HUES48 (cell line): Measurements from ENCODE around the gene RABGGTB.

ENCODE experiments used
- H3K27ac ChIP-seq: one replicate; pipeline ENCODE4 v1.7.0; 2013; ENCODE audit warnings: low read depth, low read length, inconsistent platforms
- H3K27me3 ChIP-seq: 2 replicates; pipeline ENCODE4 v1.6.1; 2013; ENCODE audit warnings: mild to moderate bottlenecking, low read length; ENCODE audit not compliant: control insufficient read depth, insufficient read depth
- H3K36me3 ChIP-seq: 2 replicates; pipeline ENCODE4 v1.6.1; 2013; ENCODE audit warnings: low read length; ENCODE audit not compliant: control insufficient read depth, insufficient read depth
- H3K4me1 ChIP-seq: 2 replicates; pipeline ENCODE4 v1.6.1; 2013; ENCODE audit warnings: mild to moderate bottlenecking, low read length; ENCODE audit not compliant: control insufficient read depth, insufficient read depth
- H3K4me3 ChIP-seq: 2 replicates; pipeline ENCODE4 v1.5.1; 2013; ENCODE audit warnings: mild to moderate bottlenecking, low read depth, low read length
- H3K9ac ChIP-seq: 2 replicates; pipeline ENCODE4 v1.6.1; 2013; ENCODE audit warnings: mild to moderate bottlenecking, low read depth, low read length, moderate library complexity
- H3K9me3 ChIP-seq: 2 replicates; pipeline ENCODE4 v1.6.1; 2013; ENCODE audit warnings: low read length; ENCODE audit not compliant: control insufficient read depth, insufficient read depth

RABGGTB gene

GRCh38 chr1:75836528-75837100, 50.6 kb downstream of the RABGGTB start:
- H3K36me3 ChIP-seq, result no peaks in the 10 kb centered on the region
- no peaks in the 10 kb centered on the region; the same call in 1 of the 2 replicates for H3K9me3 ChIP-seq
- H3K27ac ChIP-seq, result no peak overlapping the region
- no peaks in the 10 kb centered on the region for H3K27me3 ChIP-seq
- no peak overlapping the region for H3K4me3 ChIP-seq
- H3K4me1 ChIP-seq, result no peaks in the 10 kb centered on the region
- H3K9ac ChIP-seq, result no peak overlapping the region

DNA sequence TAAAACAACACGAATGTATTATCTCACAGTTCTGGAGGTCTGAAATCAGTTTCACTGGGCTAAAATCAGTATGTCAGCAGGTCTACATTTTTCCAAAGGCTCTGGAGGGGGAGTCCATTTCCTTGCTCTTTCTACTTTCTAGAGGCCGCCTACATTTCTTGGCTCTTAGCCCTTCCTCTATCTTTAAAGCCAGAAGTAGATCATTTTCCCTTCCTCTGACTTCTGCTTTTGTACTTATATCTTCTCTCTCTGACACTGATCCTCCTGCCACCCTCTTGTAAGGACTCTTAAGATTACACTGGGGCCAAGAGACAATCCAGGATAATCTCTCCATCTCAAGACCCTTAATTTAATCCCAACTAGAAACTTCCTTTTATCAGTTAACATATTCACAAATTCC, 52.0 kb downstream of the RABGGTB start:
- Histone ChIP-seq H3K27me3 (no peaks in the 10 kb centered on the region), H3K4me1 (no peaks in the 10 kb centered on the region), H3K36me3 (no peaks in the 10 kb centered on the region), H3K27ac (no peak overlapping the region), H3K4me3 (no peak overlapping the region), H3K9ac (no peak overlapping the region), H3K9me3 (no peaks in the 10 kb centered on the region; the same call in 1 of the 2 replicates)

GRCh38 chr1:75841421-75841820, 55.4 kb downstream of the RABGGTB start:
- H3K27ac ChIP-seq, result no peak overlapping the region
- no peaks in the 10 kb centered on the region for H3K9me3 ChIP-seq
- no peaks in the 10 kb centered on the region for H3K36me3 ChIP-seq
- no peaks in the 10 kb centered on the region for H3K4me1 ChIP-seq
- no peaks in the 10 kb centered on the region for H3K27me3 ChIP-seq
- no peak overlapping the region for H3K9ac ChIP-seq
- H3K4me3 ChIP-seq, result no peak overlapping the region
